Ovary (tissue), 9 donors: Measurements from ENCODE around the gene LRRC72. TPM values are rescaled to one million over a fixed set of nuclear protein-coding genes. Genes with fewer than 3 reads are reported as not detected.

Experiments
- DNase-seq, 5 donors: peaks; one replicate each; pipeline ENCODE4 v3.0.0-alpha.2; 2019 to 2020
- H3K27ac ChIP-seq, 2 donors: fragments of 200-600 bp; one replicate each; pipeline versions ENCODE4 v1.5.1 to v1.8.0; 2019 to 2022
- H3K27me3 ChIP-seq: fragments of 200-600 bp; one replicate; pipeline ENCODE4 v1.8.0; 2022
- H3K36me3 ChIP-seq: fragments of 200-600 bp; sonication (generic); one replicate; pipeline ENCODE4 v1.5.1; 2019
- H3K4me1 ChIP-seq: one replicate; pipeline ENCODE4 v1.8.1; 2013; ENCODE audit warnings: mild to moderate bottlenecking, moderate library complexity; ENCODE audit not compliant: insufficient read depth
- H3K4me3 ChIP-seq: fragments of 200-600 bp; sonication (generic); one replicate; pipeline ENCODE4 v1.5.1; 2017
- H3K9me3 ChIP-seq, 2 donors: fragments of 200-600 bp in 1 of 2; sonication (generic) in 1 of 2; one replicate each; pipeline versions ENCODE4 v1.5.1 to v1.8.1; 2013 to 2019; ENCODE audit warnings: mild to moderate bottlenecking in 1 of 2, moderate library complexity in 1 of 2
- EP300 ChIP-seq: sonication (generic); formaldehyde crosslinking; IDR thresholded peaks from one replicate; pipeline ENCODE4 v1.6.1; 2017; ENCODE audit warnings: antibody characterized with exemption
- POLR2A ChIP-seq: fragments of 450-650 bp; IDR thresholded peaks from one replicate; pipeline ENCODE4 v1.6.1; 2017; ENCODE audit warnings: antibody characterized with exemption, mild to moderate bottlenecking, moderate library complexity
- WGBS, 3 donors: extraction: QIAGEN DNeasy Blood & Tissue Kit in 1 of 3; methylation state at CpG; one replicate each; pipeline versions ENCODE4 v1.1.5 to v1.1.7; 2013 to 2017; 5-methylcytosine and 5-hydroxymethylcytosine counted together
- intact Hi-C, 4 donors: fragments of 100-400 bp; cut with DNase I; formaldehyde crosslinking; loops; one replicate each; pipeline versions ENCODE4 v1.11.0 to v1.15.1; 2022 to 2023
- polyA plus RNA-seq, 2 donors: library from polyadenylated mRNA; stranded (reverse); fragments of 200-250 nt in 1 of 2; fragments of 350-450 nt in 1 of 2; fragmentation: Illumina TruSeq in 1 of 2; extraction: RNeasy Lipid Tissue Mini Kit (QIAGEN cat#74804) in 1 of 2; gene quantifications; one replicate each; pipeline ENCODE4 v1.2.3, GENCODE V29; 2013 to 2014
- total RNA-seq, 7 donors: library from RNA; depleted of rRNA in 2 of 7; stranded (reverse); fragments of >200 nt in 2 of 7; fragmentation: NEBNext Ultra II Directional in 3 of 7; extraction: Animal tissue kit (Norgen Biotek cat#: 25700) in 3 of 7; gene quantifications; one replicate each; pipeline versions ENCODE4 v1.1.0 to v1.2.4, GENCODE V29; 2016 to 2023
- TF ChIP-seq, protein P1 (sequence below), 3 donors: fragments of 450-650 bp in 2 of 3; fragments of 200-600 bp in 1 of 3; IDR thresholded peaks; one replicate each; pipeline versions ENCODE4 v1.5.1 to v1.8.0; 2016 to 2022; ENCODE audit warnings: antibody characterized with exemption in 3 of 3, mild to moderate bottlenecking in 1 of 3
- donor health status: DM: no; HTN: no; CAD: no; lungs with moderate emphysema.
- donor health status: DM: no; HTN: no; CAD: no.
- donor health status: Bipolar disorder and iron deficiency.
- donor health status: DM: yes; HTN: yes; CAD: no.
- donor health status: DM: no; HTN: no; CAD: no.
- donor health status: DM: yes; HTN: yes; CAD: no.

Gene LRRC72
- total and polyA plus RNA-seq, 9 donors = not detected

GRCh38 chr7:16543456-16543855 is 16.8 kb downstream of the LRRC72 start:
- TF ChIP-seq POLR2A (no peak), EP300 (no peak)
- TF ChIP-seq, protein P1, sequence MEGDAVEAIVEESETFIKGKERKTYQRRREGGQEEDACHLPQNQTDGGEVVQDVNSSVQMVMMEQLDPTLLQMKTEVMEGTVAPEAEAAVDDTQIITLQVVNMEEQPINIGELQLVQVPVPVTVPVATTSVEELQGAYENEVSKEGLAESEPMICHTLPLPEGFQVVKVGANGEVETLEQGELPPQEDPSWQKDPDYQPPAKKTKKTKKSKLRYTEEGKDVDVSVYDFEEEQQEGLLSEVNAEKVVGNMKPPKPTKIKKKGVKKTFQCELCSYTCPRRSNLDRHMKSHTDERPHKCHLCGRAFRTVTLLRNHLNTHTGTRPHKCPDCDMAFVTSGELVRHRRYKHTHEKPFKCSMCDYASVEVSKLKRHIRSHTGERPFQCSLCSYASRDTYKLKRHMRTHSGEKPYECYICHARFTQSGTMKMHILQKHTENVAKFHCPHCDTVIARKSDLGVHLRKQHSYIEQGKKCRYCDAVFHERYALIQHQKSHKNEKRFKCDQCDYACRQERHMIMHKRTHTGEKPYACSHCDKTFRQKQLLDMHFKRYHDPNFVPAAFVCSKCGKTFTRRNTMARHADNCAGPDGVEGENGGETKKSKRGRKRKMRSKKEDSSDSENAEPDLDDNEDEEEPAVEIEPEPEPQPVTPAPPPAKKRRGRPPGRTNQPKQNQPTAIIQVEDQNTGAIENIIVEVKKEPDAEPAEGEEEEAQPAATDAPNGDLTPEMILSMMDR (IDR thresholded peaks at IDR 0.05) = no peak
- 71 to 80% (median 77%) methylated on average over 2 of the region's 2 CpGs for WGBS, 3 donors

DNA sequence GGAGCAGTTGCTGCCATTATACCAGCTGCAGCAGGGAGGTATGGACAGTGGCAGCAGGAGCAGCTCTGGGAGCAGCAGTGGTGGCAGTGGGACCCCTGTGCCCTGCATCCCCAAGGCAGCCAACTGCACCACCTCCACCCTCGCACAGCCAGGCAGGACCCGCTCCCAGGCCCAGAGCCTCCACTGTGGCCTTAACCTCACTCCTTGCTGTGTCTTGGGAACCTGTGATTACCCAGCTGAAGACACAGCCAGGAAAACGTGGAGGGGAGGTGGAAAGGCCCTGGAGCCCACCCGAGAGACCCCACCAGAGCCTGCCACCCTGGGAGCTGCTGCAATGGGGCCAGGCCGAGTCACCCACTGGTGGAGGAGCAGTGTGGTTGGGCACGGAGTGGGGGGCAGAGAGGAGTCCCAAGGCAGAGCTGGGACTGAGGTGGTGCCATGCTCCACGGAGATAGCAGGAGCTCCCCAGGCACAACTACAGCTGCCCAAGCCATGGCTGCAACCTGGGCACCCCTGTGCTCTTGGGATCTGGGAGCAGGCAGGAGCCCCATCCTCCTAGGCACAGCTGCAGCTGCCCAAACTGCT is 20.4 kb downstream of the LRRC72 start:
- DNase-seq = no peak
- Histone ChIP-seq H3K27me3 (no peaks in the 10 kb centered on the region), H3K4me1 (no peaks in the 10 kb centered on the region), H3K27ac (no peak overlapping the region), H3K9me3 (no peaks in the 10 kb centered on the region), H3K4me3 (no peak overlapping the region), H3K36me3 (no peaks in the 10 kb centered on the region)
- TF ChIP-seq, protein P1 (IDR thresholded peaks at IDR 0.05) = no peak
- TF ChIP-seq POLR2A = no peak
- no peak for TF ChIP-seq EP300
- WGBS, 3 donors = 84 to 90% (median 86%) methylated on average over 7 of the region's 7 CpGs
- intact Hi-C loops = no loop called here

More at GRCh38 chr7:16543456-16543855, 16.8 kb downstream of the LRRC72 start:
- H3K4me3 ChIP-seq = no peak overlapping the region
- DNase-seq = no peak
- H3K27me3 ChIP-seq = no peaks in the 10 kb centered on the region
- H3K4me1 ChIP-seq = no peaks in the 10 kb centered on the region
- intact Hi-C loops = no loop called here
- no peaks in the 10 kb centered on the region for H3K9me3 ChIP-seq
- no peak overlapping the region for H3K27ac ChIP-seq
- no peaks in the 10 kb centered on the region for H3K36me3 ChIP-seq

DNA sequence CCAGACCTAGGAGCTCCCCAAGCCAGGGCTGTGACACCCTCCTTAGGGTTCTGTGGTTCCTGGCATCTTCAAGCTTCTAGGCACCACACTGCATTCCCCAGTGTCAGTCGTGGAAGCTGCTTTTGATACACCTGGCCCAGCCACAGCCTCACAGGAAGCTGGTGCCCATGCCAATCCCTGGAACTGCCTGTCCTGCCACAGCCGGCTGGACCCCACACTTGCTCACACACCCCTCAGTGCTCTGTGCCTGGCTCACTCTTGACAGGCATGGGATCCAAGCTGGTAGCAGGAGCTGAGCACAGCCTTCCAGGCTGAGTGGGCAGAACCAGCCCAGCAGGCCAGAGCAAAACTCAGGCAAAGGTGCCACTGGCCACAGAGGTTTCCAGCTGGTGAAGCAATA is 21.8 kb downstream of the LRRC72 start:
- H3K27me3 ChIP-seq = no peaks in the 10 kb centered on the region
- no peaks in the 10 kb centered on the region for H3K36me3 ChIP-seq
- H3K9me3 ChIP-seq = no peaks in the 10 kb centered on the region
- intact Hi-C loops = no loop called here
- WGBS, 3 donors = 83 to 100% (median 84%) methylated on average over 1 to 2 of the region's 2 CpGs
- H3K4me3 ChIP-seq = no peak overlapping the region
- no peak for TF ChIP-seq POLR2A
- no peak for TF ChIP-seq EP300
- TF ChIP-seq, protein P1 (IDR thresholded peaks at IDR 0.05) = no peak
- DNase-seq = no peak
- no peak overlapping the region for H3K27ac ChIP-seq
- no peaks in the 10 kb centered on the region for H3K4me1 ChIP-seq

DNA sequence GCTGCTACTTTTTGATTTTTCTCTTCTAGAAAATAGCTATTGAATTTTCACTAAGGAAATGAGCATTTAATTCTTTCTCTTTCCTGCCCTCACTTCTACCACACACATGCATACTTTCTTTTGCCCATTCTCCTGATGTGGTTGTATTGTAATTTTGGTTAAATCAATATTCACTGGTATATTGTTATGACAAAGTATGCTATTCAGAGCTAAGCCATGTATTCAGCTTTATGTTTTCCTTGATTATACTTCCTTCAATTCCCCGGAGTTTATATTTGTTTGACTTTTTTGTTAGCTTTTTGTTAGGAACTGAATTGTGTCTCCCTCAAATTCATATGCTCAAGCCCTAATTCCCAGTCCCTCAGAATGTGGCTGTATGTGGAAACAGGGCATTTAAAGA is 24.0 kb downstream of the LRRC72 start:
- no peak for DNase-seq
- Histone ChIP-seq H3K27me3 (no peaks in the 10 kb centered on the region), H3K9me3 (no peaks in the 10 kb centered on the region), H3K4me3 (no peak overlapping the region), H3K27ac (no peak overlapping the region), H3K4me1 (no peaks in the 10 kb centered on the region), H3K36me3 (no peaks in the 10 kb centered on the region)
- intact Hi-C loops = loop anchor here in 1 of 4 donors (10.0 kb wide), 1 partner anchor 466 kb away; no protein-coding TSS in a partner anchor
- no peak for TF ChIP-seq POLR2A
- no peak for TF ChIP-seq EP300
- TF ChIP-seq, protein P1 (IDR thresholded peaks at IDR 0.05) = no peak
- WGBS, 3 donors = 78 to 88% (median 87%) methylated on average over 1 of the region's 1 CpG
